GM12878 (cell line): ENCODE results near the gene KCNK4. TPM values are rescaled to one million over a fixed set of nuclear protein-coding genes. Genes with fewer than 3 reads are reported as not detected.

Experiments used
- ATAC-seq: fragments of 200-7000 bp; cut with Tn5 transposase; 3 replicates; pipeline ENCODE4 v1.9.1; 2020; ENCODE audit warnings: mild to moderate bottlenecking, moderate library complexity
- BruUV-seq: library from RNA; stranded (reverse); fragments of 400-500 nt; replicated peaks from 2 replicates; lab custom pipeline; 2021; lab: Mats Ljungman, UMichigan
- CTCF ChIA-PET: fragments of 300-600 bp; sonication (Branson Sonifier 250); formaldehyde crosslinking; extraction: SDS; loops from one replicate; lab custom pipeline; 2021; ENCODE audit warnings: inconsistent platforms; lab: Yijun Ruan, JAX
- POLR2A ChIA-PET: fragments of 350-600 bp; formaldehyde crosslinking; extraction: SDS; loops from one replicate; lab custom pipeline; 2021; ENCODE audit warnings: inconsistent platforms; lab: Charles Lee
- RAD21 ChIA-PET: fragments of 300-600 bp; sonication (Branson Sonifier 250); formaldehyde crosslinking; loops from one replicate; lab custom pipeline; 2023; ENCODE audit warnings: antibody characterized with exemption; ENCODE audit not compliant: unreplicated experiment; lab: Charles Lee
- SMC1A ChIA-PET: fragments of 300-600 bp; sonication (Branson Sonifier 250); formaldehyde crosslinking; loops from one replicate; lab custom pipeline; 2023; ENCODE audit not compliant: unreplicated experiment, uncharacterized antibody; lab: Charles Lee
- DNase-seq: peaks from one replicate; pipeline ENCODE4 v3.0.0-alpha.2; 2011; ENCODE audit warnings: low read depth, low spot score
- FAIRE-seq: peaks from 3 replicates; lab custom pipeline; 2011; peaks lifted over from hg19 to GRCh38; lab: Jason Lieb, UNC
- H2AFZ ChIP-seq: 2 replicates; pipeline ENCODE4 v1.6.0; 2011; ENCODE audit warnings: low read depth, low read length, control low read depth; ENCODE audit not compliant: control insufficient read depth
- H3K27ac ChIP-seq: 2 replicates; pipeline ENCODE4 v1.5.1; 2011; ENCODE audit warnings: control low read depth; ENCODE audit not compliant: control insufficient read depth, insufficient read depth
- H3K27me3 ChIP-seq, 2 experiments: replicated peaks in 1 of 2; 2 replicates each; pipeline versions ENCODE4 v1.6.0 to v1.6.1; 2011; ENCODE audit warnings: low read length in 1 of 2; ENCODE audit not compliant: control insufficient read depth in 2 of 2, insufficient read depth in 2 of 2
- H3K36me3 ChIP-seq, 2 experiments: 2 replicates each; pipeline ENCODE4 v1.5.1; 2011; ENCODE audit warnings: low read length in 1 of 2; ENCODE audit not compliant: control insufficient read depth in 2 of 2, insufficient read depth in 2 of 2
- H3K4me1 ChIP-seq: 2 replicates; pipeline ENCODE4 v1.6.1; 2011; ENCODE audit warnings: mild to moderate bottlenecking, low read length, moderate library complexity, mixed read lengths; ENCODE audit not compliant: control insufficient read depth, insufficient read depth
- H3K4me2 ChIP-seq: 2 replicates; pipeline ENCODE4 v1.6.0; 2011; ENCODE audit warnings: control low read depth; ENCODE audit not compliant: control insufficient read depth, insufficient read depth
- H3K4me3 ChIP-seq: fragments of 200-600 bp; sonication (generic); 2 replicates; pipeline ENCODE4 v1.5.1; 2016
- H3K79me2 ChIP-seq: 2 replicates; pipeline ENCODE4 v1.6.0; 2011; ENCODE audit warnings: low read length; ENCODE audit not compliant: control insufficient read depth, insufficient read depth
- H3K9ac ChIP-seq: 2 replicates; pipeline ENCODE4 v1.8.0; 2011; ENCODE audit warnings: low read length, control low read depth, mixed read lengths; ENCODE audit not compliant: control insufficient read depth, insufficient read depth
- H3K9me3 ChIP-seq: replicated peaks from 3 replicates; pipeline ENCODE4 v1.5.1; 2011; ENCODE audit warnings: mild to moderate bottlenecking, low read length; ENCODE audit not compliant: control insufficient read depth, insufficient read depth
- H4K20me1 ChIP-seq: 2 replicates; pipeline ENCODE4 v1.6.0; 2011; ENCODE audit not compliant: control insufficient read depth, insufficient read depth
- BCL3 ChIP-seq: IDR thresholded peaks from 2 replicates; pipeline ENCODE4 v1.6.1; 2011; ENCODE audit warnings: borderline replicate concordance, low read depth, mild to moderate bottlenecking, moderate library complexity, low read length; ENCODE audit not compliant: insufficient read depth, poor library complexity, severe bottlenecking
- DPF2 ChIP-seq: fragments of 450-650 bp; IDR thresholded peaks from 2 replicates; pipeline ENCODE4 v1.6.1; 2017; ENCODE audit warnings: mild to moderate bottlenecking
- FOS ChIP-seq: IDR thresholded peaks from 3 replicates; pipeline ENCODE4 v1.6.1; 2011; ENCODE audit warnings: borderline replicate concordance; ENCODE audit not compliant: insufficient read length; ENCODE audit errors: extremely low read depth
- POLR2AphosphoS2 ChIP-seq: IDR thresholded peaks from 2 replicates; pipeline ENCODE4 v1.6.1; 2011; ENCODE audit warnings: low read depth, mild to moderate bottlenecking, low read length, improper control_type of control experiment, moderate library complexity
- RB1 ChIP-seq: fragments of 450-650 bp; formaldehyde crosslinking; IDR thresholded peaks from 2 replicates; pipeline ENCODE4 v1.6.1; 2017; ENCODE audit warnings: mild to moderate bottlenecking, borderline replicate concordance
- STAT3 ChIP-seq: IDR thresholded peaks from 2 replicates; pipeline ENCODE4 v1.6.1; 2011; ENCODE audit warnings: low read depth, low read length, improper control_type of control experiment
- ZNF207 ChIP-seq: fragments of 450-650 bp; IDR thresholded peaks from 2 replicates; pipeline ENCODE4 v1.6.1; 2014; ENCODE audit warnings: antibody characterized with exemption, mild to moderate bottlenecking, borderline replicate concordance
- ZSCAN29 ChIP-seq: fragments of 450-650 bp; IDR thresholded peaks from 2 replicates; pipeline ENCODE4 v1.6.1; 2017; ENCODE audit warnings: mild to moderate bottlenecking, moderate library complexity
- WGBS: methylation state at CpG from one replicate; pipeline ENCODE4 v1.1.6; 2016; ENCODE audit warnings: low lambda C conversion rate; ENCODE audit not compliant: insufficient replicate concordance, insufficient coverage; ENCODE audit errors: missing lambda C conversion rate; 5-methylcytosine and 5-hydroxymethylcytosine counted together
- in situ Hi-C: fragments of 300-500 bp; cut with MboI; formaldehyde crosslinking; loops from 9 replicates; pipeline ENCODE4 v1.14.3; 2018; ENCODE audit warnings: mixed read lengths
- intact Hi-C: fragments of 100-400 bp; cut with micrococcal nuclease; formaldehyde crosslinking; loops from one replicate; pipeline ENCODE4 v1.14.2; 2022; ENCODE audit not compliant: unreplicated experiment
- polyA plus RNA-seq, 11 experiments: library from polyadenylated mRNA; depleted of rRNA in 4 of 11; unstranded in 6 of 11; stranded (reverse) in 5 of 11; fragments of >200 nt; fragmentation: Nextera tagmentation in 4 of 11; fragmentation: Illumina TruSeq in 1 of 11; extraction: Ambion mirVana in 4 of 11; extraction: Trizol in 1 of 11; gene quantifications; 1 replicate in 1 of 11; 2 replicates in 10 of 11; pipeline versions ENCODE4 v1.2.1 to v1.2.3, GENCODE V29; 2011 to 2016; ENCODE audit warnings: inconsistent platforms in 2 of 11, missing spikeins in 2 of 11, low read depth in 1 of 11
- total RNA-seq, 4 experiments: library from RNA; depleted of rRNA in 3 of 4; stranded (reverse); fragments of >200 nt in 3 of 4; fragmentation: Illumina TruSeq in 1 of 4; extraction: Trizol in 1 of 4; gene quantifications; 2 replicates each; pipeline versions ENCODE4 v1.2.1 to v1.2.3, GENCODE V29; 2013 to 2021
- TF ChIP-seq, protein P1 (sequence below): fragments of 450-650 bp; IDR thresholded peaks from 2 replicates; pipeline ENCODE4 v1.6.1; 2017; ENCODE audit warnings: mild to moderate bottlenecking, moderate library complexity
- TF ChIP-seq, protein P2 (sequence below): IDR thresholded peaks from 2 replicates; pipeline ENCODE4 v1.6.1; 2012; ENCODE audit warnings: improper control_type of control experiment, low read depth, low read length; ENCODE audit not compliant: insufficient replicate concordance

Gene KCNK4
- total and polyA plus RNA-seq, 10 of the 15 experiments (the other 5 are each of a cell fraction or from before 2014, with no cell fraction given): 0.04 TPM; not detected in 9

DNA sequence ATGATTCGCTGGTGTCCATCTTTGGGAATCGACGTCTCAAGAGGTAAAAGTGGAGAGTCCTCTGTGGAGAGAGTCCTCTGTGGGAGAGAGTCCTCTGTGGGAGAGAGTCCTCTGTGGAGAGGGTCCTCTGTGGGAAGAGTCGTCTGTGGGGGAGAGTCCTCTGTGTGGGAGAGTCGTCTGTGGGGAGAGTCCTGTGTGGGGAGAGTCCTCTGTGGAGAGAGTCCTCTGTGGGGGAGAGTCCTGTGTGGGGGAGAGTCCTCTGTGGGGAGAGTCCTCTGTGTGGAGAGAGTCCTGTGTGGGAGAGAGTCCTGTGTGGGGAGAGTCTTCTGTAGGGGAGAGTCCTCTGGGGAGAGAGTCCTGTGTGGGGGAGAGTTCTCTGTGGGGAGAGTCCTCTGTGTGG, 29.9 kb downstream of the KCNK4 start:
- FAIRE-seq: no peak
- BruUV-seq: no TSS peak
- no peak overlapping the region for H2AFZ ChIP-seq
- SMC1A ChIA-PET: no interaction called here
- peaks cover 0 to 4% of the 10 kb centered on the region in 2 experiments; a peak in 2 of 4 replicates for H3K36me3 ChIP-seq
- CTCF ChIA-PET: interaction anchor here (3.6 kb wide), 1 partner anchor 11 kb away, joined by 18 read pairs; no protein-coding TSS in a partner anchor
- peaks cover 7% of the 10 kb centered on the region for H3K4me1 ChIP-seq
- no peak overlapping the region for H3K4me2 ChIP-seq
- 82% methylated on average over 5 of the region's 5 CpGs for WGBS
- peaks cover 25% of the 10 kb centered on the region for H3K79me2 ChIP-seq
- RAD21 ChIA-PET: interaction anchor here (1.6 kb wide), 1 partner anchor 11 kb away, joined by 5 read pairs; no protein-coding TSS in a partner anchor
- intact Hi-C loops: no loop called here
- no peaks in the 10 kb centered on the region for H3K9me3 ChIP-seq
- TF ChIP-seq, protein P1, sequence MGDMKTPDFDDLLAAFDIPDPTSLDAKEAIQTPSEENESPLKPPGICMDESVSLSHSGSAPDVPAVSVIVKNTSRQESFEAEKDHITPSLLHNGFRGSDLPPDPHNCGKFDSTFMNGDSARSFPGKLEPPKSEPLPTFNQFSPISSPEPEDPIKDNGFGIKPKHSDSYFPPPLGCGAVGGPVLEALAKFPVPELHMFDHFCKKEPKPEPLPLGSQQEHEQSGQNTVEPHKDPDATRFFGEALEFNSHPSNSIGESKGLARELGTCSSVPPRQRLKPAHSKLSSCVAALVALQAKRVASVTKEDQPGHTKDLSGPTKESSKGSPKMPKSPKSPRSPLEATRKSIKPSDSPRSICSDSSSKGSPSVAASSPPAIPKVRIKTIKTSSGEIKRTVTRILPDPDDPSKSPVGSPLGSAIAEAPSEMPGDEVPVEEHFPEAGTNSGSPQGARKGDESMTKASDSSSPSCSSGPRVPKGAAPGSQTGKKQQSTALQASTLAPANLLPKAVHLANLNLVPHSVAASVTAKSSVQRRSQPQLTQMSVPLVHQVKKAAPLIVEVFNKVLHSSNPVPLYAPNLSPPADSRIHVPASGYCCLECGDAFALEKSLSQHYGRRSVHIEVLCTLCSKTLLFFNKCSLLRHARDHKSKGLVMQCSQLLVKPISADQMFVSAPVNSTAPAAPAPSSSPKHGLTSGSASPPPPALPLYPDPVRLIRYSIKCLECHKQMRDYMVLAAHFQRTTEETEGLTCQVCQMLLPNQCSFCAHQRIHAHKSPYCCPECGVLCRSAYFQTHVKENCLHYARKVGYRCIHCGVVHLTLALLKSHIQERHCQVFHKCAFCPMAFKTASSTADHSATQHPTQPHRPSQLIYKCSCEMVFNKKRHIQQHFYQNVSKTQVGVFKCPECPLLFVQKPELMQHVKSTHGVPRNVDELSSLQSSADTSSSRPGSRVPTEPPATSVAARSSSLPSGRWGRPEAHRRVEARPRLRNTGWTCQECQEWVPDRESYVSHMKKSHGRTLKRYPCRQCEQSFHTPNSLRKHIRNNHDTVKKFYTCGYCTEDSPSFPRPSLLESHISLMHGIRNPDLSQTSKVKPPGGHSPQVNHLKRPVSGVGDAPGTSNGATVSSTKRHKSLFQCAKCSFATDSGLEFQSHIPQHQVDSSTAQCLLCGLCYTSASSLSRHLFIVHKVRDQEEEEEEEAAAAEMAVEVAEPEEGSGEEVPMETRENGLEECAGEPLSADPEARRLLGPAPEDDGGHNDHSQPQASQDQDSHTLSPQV: no peak
- TF ChIP-seq RB1 (no peak), FOS (no peak), ZNF207 (no peak), ZSCAN29 (no peak), STAT3 (no peak), DPF2 (no peak), BCL3 (no peak), POLR2AphosphoS2 (no peak)
- TF ChIP-seq, protein P2, sequence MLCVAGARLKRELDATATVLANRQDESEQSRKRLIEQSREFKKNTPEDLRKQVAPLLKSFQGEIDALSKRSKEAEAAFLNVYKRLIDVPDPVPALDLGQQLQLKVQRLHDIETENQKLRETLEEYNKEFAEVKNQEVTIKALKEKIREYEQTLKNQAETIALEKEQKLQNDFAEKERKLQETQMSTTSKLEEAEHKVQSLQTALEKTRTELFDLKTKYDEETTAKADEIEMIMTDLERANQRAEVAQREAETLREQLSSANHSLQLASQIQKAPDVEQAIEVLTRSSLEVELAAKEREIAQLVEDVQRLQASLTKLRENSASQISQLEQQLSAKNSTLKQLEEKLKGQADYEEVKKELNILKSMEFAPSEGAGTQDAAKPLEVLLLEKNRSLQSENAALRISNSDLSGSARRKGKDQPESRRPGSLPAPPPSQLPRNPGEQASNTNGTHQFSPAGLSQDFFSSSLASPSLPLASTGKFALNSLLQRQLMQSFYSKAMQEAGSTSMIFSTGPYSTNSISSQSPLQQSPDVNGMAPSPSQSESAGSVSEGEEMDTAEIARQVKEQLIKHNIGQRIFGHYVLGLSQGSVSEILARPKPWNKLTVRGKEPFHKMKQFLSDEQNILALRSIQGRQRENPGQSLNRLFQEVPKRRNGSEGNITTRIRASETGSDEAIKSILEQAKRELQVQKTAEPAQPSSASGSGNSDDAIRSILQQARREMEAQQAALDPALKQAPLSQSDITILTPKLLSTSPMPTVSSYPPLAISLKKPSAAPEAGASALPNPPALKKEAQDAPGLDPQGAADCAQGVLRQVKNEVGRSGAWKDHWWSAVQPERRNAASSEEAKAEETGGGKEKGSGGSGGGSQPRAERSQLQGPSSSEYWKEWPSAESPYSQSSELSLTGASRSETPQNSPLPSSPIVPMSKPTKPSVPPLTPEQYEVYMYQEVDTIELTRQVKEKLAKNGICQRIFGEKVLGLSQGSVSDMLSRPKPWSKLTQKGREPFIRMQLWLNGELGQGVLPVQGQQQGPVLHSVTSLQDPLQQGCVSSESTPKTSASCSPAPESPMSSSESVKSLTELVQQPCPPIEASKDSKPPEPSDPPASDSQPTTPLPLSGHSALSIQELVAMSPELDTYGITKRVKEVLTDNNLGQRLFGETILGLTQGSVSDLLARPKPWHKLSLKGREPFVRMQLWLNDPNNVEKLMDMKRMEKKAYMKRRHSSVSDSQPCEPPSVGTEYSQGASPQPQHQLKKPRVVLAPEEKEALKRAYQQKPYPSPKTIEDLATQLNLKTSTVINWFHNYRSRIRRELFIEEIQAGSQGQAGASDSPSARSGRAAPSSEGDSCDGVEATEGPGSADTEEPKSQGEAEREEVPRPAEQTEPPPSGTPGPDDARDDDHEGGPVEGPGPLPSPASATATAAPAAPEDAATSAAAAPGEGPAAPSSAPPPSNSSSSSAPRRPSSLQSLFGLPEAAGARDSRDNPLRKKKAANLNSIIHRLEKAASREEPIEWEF: no peak
- no peak overlapping the region for H3K4me3 ChIP-seq
- in situ Hi-C loops: no loop called here
- POLR2A ChIA-PET: interaction anchor here (2.1 kb wide), 1 partner anchor 10 kb away, joined by 6 read pairs; no protein-coding TSS in a partner anchor
- no peak for DNase-seq
- no peak overlapping the region for H3K9ac ChIP-seq
- H4K20me1 ChIP-seq: no peaks in the 10 kb centered on the region
- no peaks in the 10 kb centered on the region for H3K27me3 ChIP-seq
- ATAC-seq: no peak
- no peak overlapping the region for H3K27ac ChIP-seq
